ENCODE data around the gene TFB2M.

Gene TFB2M

GRCh38 chr1:246597340-246597739, 31.3 kb upstream of the TFB2M start:
- TF ChIP-seq CTCF (IDR thresholded peaks at IDR 0.05; ENCODE audit: low read length) (no peak), EZH2phosphoT487 (IDR thresholded peaks at IDR 0.05; ENCODE audit: low read length) (no peak), EZH2 (optimal IDR thresholded peaks at IDR 0.05; ENCODE audit: low read depth, low read length) (no peak)
- Histone ChIP-seq H3K4me2 (ENCODE audit: low read depth, low read length) (no peak overlapping the region), H3K36me3 (replicated peaks; ENCODE audit: insufficient read depth, low read length) (no peaks in the 10 kb centered on the region), H2AFZ (ENCODE audit: low read length) (no peak overlapping the region), H3K9me3 (replicated peaks; ENCODE audit: insufficient read depth, low read length) (no peaks in the 10 kb centered on the region), H3F3A (ENCODE audit: insufficient read depth, low read length) (no peaks in the 10 kb centered on the region), H3K4me1 (ENCODE audit: low read length) (peaks cover 5% of the 10 kb centered on the region; the same call in 1 of the 2 replicates), H3K4me3 (ENCODE audit: low read length) (no peak overlapping the region), H3K9me2 (replicated peaks; ENCODE audit: insufficient read depth, low read length) (no peaks in the 10 kb centered on the region), H3K9ac (ENCODE audit: low read length) (no peak overlapping the region), H3K27ac (ENCODE audit: low read length) (no peak overlapping the region), H3K79me2 (ENCODE audit: low read length) (peaks cover 95% of the 10 kb centered on the region), H3K27me3 (replicated peaks; ENCODE audit: insufficient read depth, low read length) (no peaks in the 10 kb centered on the region), H4K20me1 (ENCODE audit: insufficient read depth, low read length) (no peaks in the 10 kb centered on the region)
- DNase-seq: no peak

DNA sequence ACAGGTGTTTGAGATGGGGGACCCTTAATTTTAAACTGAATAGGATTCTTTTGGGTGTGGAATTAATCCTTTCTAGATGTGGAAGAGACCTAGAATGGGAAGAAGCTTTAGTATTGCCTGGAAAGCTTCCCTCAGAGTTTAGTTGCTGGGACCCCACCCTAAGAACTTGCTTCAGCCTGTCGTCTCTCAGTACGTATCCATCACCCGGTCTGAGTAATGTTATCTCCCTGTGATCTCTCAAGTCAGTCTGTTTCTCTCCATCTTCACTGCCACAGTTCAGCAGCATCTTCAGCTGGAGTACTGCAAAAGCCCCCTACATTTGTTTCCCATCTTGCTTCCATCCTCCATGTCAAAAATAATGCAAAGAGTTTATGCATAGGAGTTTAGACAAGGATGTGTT, 29.1 kb upstream of the TFB2M start:
- Histone ChIP-seq H3K9ac (ENCODE audit: low read length) (no peak overlapping the region), H3K79me2 (ENCODE audit: low read length) (peaks cover 88% of the 10 kb centered on the region), H2AFZ (ENCODE audit: low read length) (no peak overlapping the region), H3K9me2 (replicated peaks; ENCODE audit: insufficient read depth, low read length) (no peaks in the 10 kb centered on the region), H3K4me1 (ENCODE audit: low read length) (peaks cover 25% of the 10 kb centered on the region), H3K4me3 (ENCODE audit: low read length) (no peak overlapping the region), H3K9me3 (replicated peaks; ENCODE audit: insufficient read depth, low read length) (no peaks in the 10 kb centered on the region), H3K36me3 (replicated peaks; ENCODE audit: insufficient read depth, low read length) (no peaks in the 10 kb centered on the region), H3K27ac (ENCODE audit: low read length) (no peak overlapping the region), H3K4me2 (ENCODE audit: low read depth, low read length) (no peak overlapping the region), H3F3A (ENCODE audit: insufficient read depth, low read length) (peaks cover 19% of the 10 kb centered on the region), H4K20me1 (ENCODE audit: insufficient read depth, low read length) (no peaks in the 10 kb centered on the region), H3K27me3 (replicated peaks; ENCODE audit: insufficient read depth, low read length) (no peaks in the 10 kb centered on the region)
- TF ChIP-seq EZH2phosphoT487 (IDR thresholded peaks at IDR 0.05; ENCODE audit: low read length) (no peak), CTCF (IDR thresholded peaks at IDR 0.05; ENCODE audit: low read length) (no peak)
- DNase-seq: no peak

DNA sequence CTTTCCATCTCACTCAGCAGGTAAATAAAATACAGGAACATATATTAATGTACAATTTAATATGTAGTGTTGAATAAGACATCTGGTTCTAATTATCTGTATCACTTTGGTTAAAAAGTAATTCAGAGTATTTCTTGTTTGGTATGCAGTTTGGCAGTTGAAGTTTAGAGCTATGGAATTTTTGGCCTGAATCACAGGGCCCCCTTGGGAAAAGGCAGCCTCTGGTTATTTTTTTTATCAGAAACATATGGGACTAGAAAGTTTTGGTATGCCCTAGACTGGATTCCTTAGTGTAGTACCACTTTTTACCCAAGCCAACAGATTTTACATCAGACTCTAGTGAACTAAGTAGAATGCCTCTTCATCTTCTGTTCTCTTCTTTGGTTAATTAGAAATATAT, 26.6 kb upstream of the TFB2M start:
- H3F3A ChIP-seq (ENCODE audit: insufficient read depth, low read length): peaks cover 22% of the 10 kb centered on the region

More for the DNA sequence above, 26.6 kb upstream of the TFB2M start:
- Histone ChIP-seq H3K4me1 (ENCODE audit: low read length) (peaks cover 33% of the 10 kb centered on the region), H3K27me3 (replicated peaks; ENCODE audit: insufficient read depth, low read length) (no peaks in the 10 kb centered on the region), H3K9me3 (replicated peaks; ENCODE audit: insufficient read depth, low read length) (no peaks in the 10 kb centered on the region), H3K27ac (ENCODE audit: low read length) (no peak overlapping the region), H3K4me2 (ENCODE audit: low read depth, low read length) (no peak overlapping the region), H3K4me3 (ENCODE audit: low read length) (no peak overlapping the region), H3K9me2 (replicated peaks; ENCODE audit: insufficient read depth, low read length) (no peaks in the 10 kb centered on the region), H2AFZ (ENCODE audit: low read length) (no peak overlapping the region), H3K36me3 (replicated peaks; ENCODE audit: insufficient read depth, low read length) (no peaks in the 10 kb centered on the region), H3K79me2 (ENCODE audit: low read length) (peaks cover 73% of the 10 kb centered on the region), H4K20me1 (ENCODE audit: insufficient read depth, low read length) (no peaks in the 10 kb centered on the region), H3K9ac (ENCODE audit: low read length) (no peak overlapping the region)
- TF ChIP-seq CTCF (IDR thresholded peaks at IDR 0.05; ENCODE audit: low read length) (no peak), EZH2phosphoT487 (IDR thresholded peaks at IDR 0.05; ENCODE audit: low read length) (no peak), EZH2 (optimal IDR thresholded peaks at IDR 0.05; ENCODE audit: low read depth, low read length) (no peak)
- DNase-seq: no peak
